Natural killer cell (primary cell): Measurements from ENCODE around the gene PXN. TPM values are rescaled to one million over a fixed set of nuclear protein-coding genes. Genes with fewer than 3 reads are reported as not detected.

Source experiments
- ATAC-seq, 3 donors: fragments of 150-1000 bp in 2 of 3; fragments of 200-7000 bp in 1 of 3; cut with Tn5 transposase; 1 replicate in 1 of 3; 2 replicates in 2 of 3; pipeline ENCODE4 v1.10.0; 2021; ENCODE audit warnings: mild to moderate bottlenecking in 2 of 3, moderate library complexity in 2 of 3
- DNase-seq, 2 donors: peaks; one replicate each; pipeline versions ENCODE4 v3.0.0 to v3.0.0-alpha.2; 2013 to 2021; ENCODE audit warnings: mixed read lengths in 1 of 2
- H3K27ac ChIP-seq: one replicate; pipeline ENCODE4 v1.5.1; 2013; ENCODE audit warnings: mild to moderate bottlenecking, low read length
- H3K27me3 ChIP-seq: one replicate; pipeline ENCODE4 v1.6.1; 2013; ENCODE audit warnings: low read length; ENCODE audit not compliant: control insufficient read depth, insufficient read depth
- H3K36me3 ChIP-seq: one replicate; pipeline ENCODE4 v1.6.1; 2013; ENCODE audit warnings: low read length; ENCODE audit not compliant: control insufficient read depth, insufficient read depth
- H3K4me1 ChIP-seq: one replicate; pipeline ENCODE4 v1.6.1; 2013; ENCODE audit warnings: low read length; ENCODE audit not compliant: control insufficient read depth, insufficient read depth
- H3K4me3 ChIP-seq: one replicate; pipeline ENCODE4 v1.5.1; 2013; ENCODE audit warnings: low read length
- H3K9me3 ChIP-seq: one replicate; pipeline ENCODE4 v1.6.1; 2013; ENCODE audit warnings: low read length; ENCODE audit not compliant: control insufficient read depth, insufficient read depth
- H3K27ac Mint-ChIP-seq, 2 donors: one replicate each; pipeline ENCODE4 v1.8.0; 2022; ENCODE audit warnings: mild to moderate bottlenecking in 2 of 2, mixed read lengths in 2 of 2, moderate library complexity in 1 of 2
- H3K27me3 Mint-ChIP-seq, 2 donors: one replicate each; pipeline ENCODE4 v1.8.0; 2022; ENCODE audit warnings: low read depth in 2 of 2, mixed read lengths in 2 of 2
- H3K36me3 Mint-ChIP-seq: one replicate; pipeline ENCODE4 v1.8.0; 2022; ENCODE audit warnings: mixed read lengths
- H3K4me1 Mint-ChIP-seq, 2 donors: one replicate each; pipeline ENCODE4 v1.8.0; 2022; ENCODE audit warnings: mixed read lengths in 2 of 2
- H3K4me3 Mint-ChIP-seq: one replicate; pipeline ENCODE4 v1.8.0; 2022; ENCODE audit warnings: mild to moderate bottlenecking, moderate library complexity, mixed read lengths
- H3K9me3 Mint-ChIP-seq, 2 donors: one replicate each; pipeline ENCODE4 v1.8.0; 2022; ENCODE audit warnings: mixed read lengths in 2 of 2
- CTCF ChIP-seq: fragments of 200-600 bp; IDR thresholded peaks from one replicate; pipeline ENCODE4 v1.8.0; 2022; ENCODE audit warnings: antibody characterized with exemption
- WGBS: methylation state at CpG from one replicate; pipeline ENCODE4 v1.1.7; 2013; ENCODE audit warnings: missing lambda C conversion rate; ENCODE audit not compliant: insufficient coverage; 5-methylcytosine and 5-hydroxymethylcytosine counted together
- intact Hi-C: fragments of 100-400 bp; cut with micrococcal nuclease; formaldehyde crosslinking; loops from one replicate; pipeline ENCODE4 v1.14.2; 2022
- total RNA-seq, 4 donors: library from RNA; stranded (reverse); fragments of 120-200 nt in 1 of 4; gene quantifications; one replicate each; pipeline versions ENCODE4 v1.2.3 to v1.2.4, GENCODE V29; 2013 to 2022

The PXN gene
- total RNA-seq, 3 donors from 2014 or later (not counting 1 experiment from before 2014, with no cell fraction given), result 436 to 504 (median 478) TPM

- Histone ChIP-seq H3K27ac (no peak overlapping the region), H3K27me3 (no peaks in the 10 kb centered on the region), H3K4me1 (no peaks in the 10 kb centered on the region), H3K36me3 (no peaks in the 10 kb centered on the region), H3K4me3 (no peak overlapping the region), H3K9me3 (no peaks in the 10 kb centered on the region)
- Mint-ChIP-seq H3K4me1 (no peaks in the 10 kb centered on the region), H3K9me3 (no peaks in the 10 kb centered on the region), H3K4me3 (no peak overlapping the region), H3K27me3 (no peaks in the 10 kb centered on the region), H3K36me3 (no peaks in the 10 kb centered on the region), H3K27ac (no peak overlapping the region)
- intact Hi-C loops, result no loop called here
- ATAC-seq (no peak), DNase-seq (no peak)
- WGBS, result 93% methylated on average over 55 of the region's 57 CpGs
- no peak for TF ChIP-seq CTCF
These were observed 12.9 kb upstream of the PXN start for GRCh38 chr12:120278137-120279069.

- Histone ChIP-seq H3K27me3 (no peaks in the 10 kb centered on the region), H3K4me1 (no peaks in the 10 kb centered on the region), H3K4me3 (no peak overlapping the region), H3K27ac (no peak overlapping the region), H3K36me3 (no peaks in the 10 kb centered on the region), H3K9me3 (no peaks in the 10 kb centered on the region)
- H3K4me1 Mint-ChIP-seq, result no peaks in the 10 kb centered on the region
- ATAC-seq (no peak), DNase-seq (no peak)
- no peaks in the 10 kb centered on the region for H3K27me3 Mint-ChIP-seq
- no peaks in the 10 kb centered on the region for H3K36me3 Mint-ChIP-seq
- H3K9me3 Mint-ChIP-seq, result no peaks in the 10 kb centered on the region
- H3K4me3 Mint-ChIP-seq, result no peak overlapping the region
- H3K27ac Mint-ChIP-seq, result no peak overlapping the region
- no peak for TF ChIP-seq CTCF
- intact Hi-C loops, result no loop called here
- 98% methylated on average over 5 of the region's 6 CpGs for WGBS
These were observed 11.2 kb upstream of the PXN start for GRCh38 chr12:120276734-120277133.

- intact Hi-C loops, result no loop called here
- Histone ChIP-seq H3K36me3 (no peaks in the 10 kb centered on the region), H3K9me3 (no peaks in the 10 kb centered on the region), H3K27ac (no peak overlapping the region), H3K4me3 (no peak overlapping the region), H3K27me3 (no peaks in the 10 kb centered on the region), H3K4me1 (peaks cover 28% of the 10 kb centered on the region)
- Mint-ChIP-seq H3K27ac (no peak overlapping the region), H3K27me3 (no peaks in the 10 kb centered on the region), H3K9me3 (no peaks in the 10 kb centered on the region), H3K4me3 (no peak overlapping the region), H3K4me1 (peaks cover 27 to 28% of the 10 kb centered on the region in 2 donors), H3K36me3 (peaks cover 2% of the 10 kb centered on the region)
- TF ChIP-seq CTCF, result no peak
- ATAC-seq, result no peak
- WGBS, result 58% methylated on average over 4 of the region's 4 CpGs
- no peak for DNase-seq
These were observed 2.2 kb upstream of the PXN start for GRCh38 chr12:120267736-120268135.
